ENCODE results near the gene DNMT3L. TPM values are rescaled to one million over a fixed set of nuclear protein-coding genes. Genes with fewer than 3 reads are reported as not detected.

DNMT3L gene
- total RNA-seq, 4 donors from 2014 or later = not detected

DNA sequence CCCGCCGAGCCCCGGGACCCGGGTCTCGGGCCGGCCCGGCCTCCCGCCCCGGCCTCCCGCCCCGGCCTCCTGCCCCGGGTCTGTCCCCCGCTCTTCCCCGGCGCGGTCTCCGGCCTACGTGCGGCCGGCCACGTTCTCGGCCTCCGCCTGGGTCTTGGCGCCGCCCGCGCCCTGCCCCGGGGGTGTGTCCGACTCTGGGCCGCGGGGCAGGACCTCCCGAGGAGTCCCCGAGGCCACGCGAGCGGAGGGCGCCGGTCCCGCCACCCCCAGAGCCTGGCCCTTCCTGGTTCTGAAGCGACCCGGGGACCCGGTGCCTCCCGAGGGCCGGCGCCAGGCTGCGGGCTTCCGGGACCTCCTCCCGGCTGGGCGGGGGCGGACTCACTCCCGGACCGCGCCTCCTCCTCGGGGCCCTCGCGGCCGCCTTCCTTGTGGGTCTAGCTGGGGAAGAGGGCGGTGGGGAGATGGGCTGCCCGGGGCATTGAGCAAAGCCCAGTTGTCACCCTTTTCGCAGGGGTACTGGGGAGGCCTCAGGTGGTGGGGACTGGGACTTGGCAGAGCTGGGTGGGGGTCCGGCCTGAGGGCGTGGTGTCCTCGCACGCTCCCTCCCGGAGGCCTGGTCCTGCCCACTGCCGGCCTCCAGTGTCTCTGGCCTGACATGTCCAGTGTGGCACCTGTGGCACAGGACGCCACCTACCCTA lies 38.7 kb upstream of the DNMT3L start:
- TF ChIP-seq, protein P1, sequence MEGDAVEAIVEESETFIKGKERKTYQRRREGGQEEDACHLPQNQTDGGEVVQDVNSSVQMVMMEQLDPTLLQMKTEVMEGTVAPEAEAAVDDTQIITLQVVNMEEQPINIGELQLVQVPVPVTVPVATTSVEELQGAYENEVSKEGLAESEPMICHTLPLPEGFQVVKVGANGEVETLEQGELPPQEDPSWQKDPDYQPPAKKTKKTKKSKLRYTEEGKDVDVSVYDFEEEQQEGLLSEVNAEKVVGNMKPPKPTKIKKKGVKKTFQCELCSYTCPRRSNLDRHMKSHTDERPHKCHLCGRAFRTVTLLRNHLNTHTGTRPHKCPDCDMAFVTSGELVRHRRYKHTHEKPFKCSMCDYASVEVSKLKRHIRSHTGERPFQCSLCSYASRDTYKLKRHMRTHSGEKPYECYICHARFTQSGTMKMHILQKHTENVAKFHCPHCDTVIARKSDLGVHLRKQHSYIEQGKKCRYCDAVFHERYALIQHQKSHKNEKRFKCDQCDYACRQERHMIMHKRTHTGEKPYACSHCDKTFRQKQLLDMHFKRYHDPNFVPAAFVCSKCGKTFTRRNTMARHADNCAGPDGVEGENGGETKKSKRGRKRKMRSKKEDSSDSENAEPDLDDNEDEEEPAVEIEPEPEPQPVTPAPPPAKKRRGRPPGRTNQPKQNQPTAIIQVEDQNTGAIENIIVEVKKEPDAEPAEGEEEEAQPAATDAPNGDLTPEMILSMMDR (IDR thresholded peaks at IDR 0.05) = no peak
- TF ChIP-seq POLR2A (IDR thresholded peaks at IDR 0.05) = peak; percentile 81 to 82
- Histone ChIP-seq H3K9me3 (no peaks in the 10 kb centered on the region), H3K4me1 (peaks cover 19 to 56% (median 23%) of the 10 kb centered on the region in 4 donors), H3K27me3 (no peaks in the 10 kb centered on the region), H3K36me3 (no peaks in the 10 kb centered on the region), H3K27ac (peak overlapping the region; percentile 89 to 100 (median 95)), H3K4me3 (peak overlapping the region; percentile 80 to 99 (median 97))
- peak; percentile 70 to 91 (median 90) for DNase-seq

- H3K4me1 ChIP-seq = peaks cover 19 to 53% (median 24%) of the 10 kb centered on the region in 4 donors
- H3K27ac ChIP-seq = peak within 1 kb of the TSS; percentile 89 to 100 (median 95)
- H3K4me3 ChIP-seq = peak within 1 kb of the TSS; percentile 80 to 99 (median 97)
- no peaks in the 10 kb centered on the region for H3K36me3 ChIP-seq
- no peaks in the 10 kb centered on the region for H3K9me3 ChIP-seq
- peak; percentile 69 to 90 (median 87) for DNase-seq
- TF ChIP-seq, protein P1 (IDR thresholded peaks at IDR 0.05) = no peak
- TF ChIP-seq POLR2A (IDR thresholded peaks at IDR 0.05) = peak; percentile 58 to 75
- no peaks in the 10 kb centered on the region for H3K27me3 ChIP-seq
These were observed 38.0 kb upstream of the DNMT3L start, which contains the start of gene PFKL for GRCh38 chr21:44299458-44300261. TSS of gene PFKL (plus strand) at chr21:44300053. CDS start at chr21:44300106, 53 bp downstream.

- Histone ChIP-seq H3K27ac (peak overlapping the region; percentile 89 to 100 (median 95)), H3K4me1 (peaks cover 15 to 52% (median 25%) of the 10 kb centered on the region in 4 donors), H3K36me3 (no peaks in the 10 kb centered on the region), H3K27me3 (no peaks in the 10 kb centered on the region), H3K4me3 (peak overlapping the region; percentile 80 to 99 (median 97)), H3K9me3 (no peaks in the 10 kb centered on the region)
- TF ChIP-seq, protein P1 (IDR thresholded peaks at IDR 0.05) = no peak
- no peak for TF ChIP-seq POLR2A (IDR thresholded peaks at IDR 0.05)
- no peak for DNase-seq
These were observed 37.4 kb upstream of the DNMT3L start for GRCh38 chr21:44299085-44299457.

DNA sequence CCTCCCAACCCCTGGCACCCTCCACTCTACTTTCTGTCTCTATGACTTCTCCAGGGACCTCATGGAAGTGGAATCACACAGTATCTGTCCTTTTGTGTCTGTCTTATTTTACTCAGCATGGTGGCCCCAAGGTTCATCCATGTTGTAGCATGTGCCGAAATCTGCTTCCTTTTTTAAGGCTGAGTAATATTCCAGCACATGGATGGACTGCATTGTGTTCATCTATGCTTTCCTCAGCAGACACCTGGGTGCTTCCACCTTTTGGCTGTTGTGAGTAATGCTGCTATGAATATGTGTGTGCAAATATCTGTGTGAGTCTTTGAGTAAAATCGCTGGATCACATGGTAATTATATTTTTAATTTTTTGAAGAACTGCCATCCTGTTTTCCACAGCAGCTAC lies 36.6 kb upstream of the DNMT3L start:
- TF ChIP-seq POLR2A (IDR thresholded peaks at IDR 0.05) = no peak
- TF ChIP-seq, protein P1 (IDR thresholded peaks at IDR 0.05) = peak in 3 of 6 experiments; percentile 37 to 49 (median 39)
- Histone ChIP-seq H3K9me3 (no peaks in the 10 kb centered on the region), H3K4me1 (peaks cover 13 to 44% (median 24%) of the 10 kb centered on the region in 4 donors), H3K27me3 (no peaks in the 10 kb centered on the region), H3K4me3 (no peak overlapping the region), H3K36me3 (no peaks in the 10 kb centered on the region), H3K27ac (peak overlapping the region in 1 of 4 donors; percentile 3)
- DNase-seq = no peak

- H3K36me3 ChIP-seq = no peaks in the 10 kb centered on the region
- peaks cover 11 to 38% (median 24%) of the 10 kb centered on the region in 4 donors for H3K4me1 ChIP-seq
- DNase-seq = peak; percentile 81 to 93 (median 91)
- TF ChIP-seq POLR2A (IDR thresholded peaks at IDR 0.05) = no peak
- TF ChIP-seq, protein P1 (IDR thresholded peaks at IDR 0.05) = peak; percentile 64 to 93 (median 83)
- no peaks in the 10 kb centered on the region for H3K9me3 ChIP-seq
- no peaks in the 10 kb centered on the region for H3K27me3 ChIP-seq
- H3K27ac ChIP-seq = peak overlapping the region in 2 of 4 donors; percentile 3 to 39
- H3K4me3 ChIP-seq = no peak overlapping the region
These were observed 36.0 kb upstream of the DNMT3L start for GRCh38 chr21:44297525-44298290.

Data from Peyer's patch (tissue), 4 donors.